Neuronal stem cell (in vitro differentiated cells): ENCODE measurements around the gene UBQLNL.

Source experiments
- DNase-seq: peaks from one replicate; pipeline ENCODE4 v3.0.0-alpha.2; 2013; ENCODE audit warnings: low spot score
- H2AFZ ChIP-seq: one replicate; pipeline ENCODE4 v1.6.1; 2013; ENCODE audit warnings: mild to moderate bottlenecking, low read length, inconsistent platforms
- H2AK5ac ChIP-seq: 2 replicates; pipeline ENCODE4 v1.6.1; 2013; ENCODE audit warnings: low read depth, mild to moderate bottlenecking, inconsistent platforms, low read length, moderate library complexity, mixed read lengths
- H2BK120ac ChIP-seq: 2 replicates; pipeline ENCODE4 v1.6.1; 2013; ENCODE audit warnings: low read depth, mild to moderate bottlenecking, inconsistent platforms, low read length, moderate library complexity, mixed read lengths
- H2BK12ac ChIP-seq: one replicate; pipeline ENCODE4 v1.6.1; 2013; ENCODE audit warnings: low read length, inconsistent platforms
- H2BK15ac ChIP-seq: 2 replicates; pipeline ENCODE4 v1.6.1; 2013; ENCODE audit warnings: mild to moderate bottlenecking, low read length, inconsistent platforms, mixed read lengths
- H2BK5ac ChIP-seq: one replicate; pipeline ENCODE4 v1.6.1; 2013; ENCODE audit warnings: inconsistent platforms, mild to moderate bottlenecking, low read length, moderate library complexity
- H3K14ac ChIP-seq: one replicate; pipeline ENCODE4 v1.6.1; 2013; ENCODE audit warnings: low read length, inconsistent platforms
- H3K18ac ChIP-seq: 2 replicates; pipeline ENCODE4 v1.6.1; 2013; ENCODE audit warnings: low read length, inconsistent platforms
- H3K23ac ChIP-seq: 2 replicates; pipeline ENCODE4 v1.6.1; 2013; ENCODE audit warnings: low read depth, mild to moderate bottlenecking, mixed read lengths, low read length, inconsistent platforms; ENCODE audit not compliant: poor library complexity
- H3K27ac ChIP-seq: replicated peaks from 3 replicates; pipeline ENCODE4 v1.5.1; 2013; ENCODE audit warnings: low read length, inconsistent platforms
- H3K27me3 ChIP-seq, 3 experiments: 2 replicates each; pipeline ENCODE4 v1.6.1; 2013; ENCODE audit warnings: low read length in 3 of 3, mild to moderate bottlenecking in 2 of 3, inconsistent platforms in 1 of 3, low read depth in 1 of 3, mixed read lengths in 1 of 3, moderate library complexity in 1 of 3; ENCODE audit not compliant: control insufficient read depth in 3 of 3, insufficient read depth in 3 of 3
- H3K36me3 ChIP-seq, 2 donors: replicated peaks in 1 of 2; 2 replicates each; pipeline ENCODE4 v1.6.1; 2013; ENCODE audit warnings: low read length in 2 of 2; ENCODE audit not compliant: control insufficient read depth in 2 of 2, insufficient read depth in 2 of 2
- H3K4ac ChIP-seq: 2 replicates; pipeline ENCODE4 v1.6.1; 2013; ENCODE audit warnings: inconsistent platforms, mild to moderate bottlenecking, low read length, moderate library complexity
- H3K4me1 ChIP-seq, 2 donors: 1 replicate in 1 of 2; 2 replicates in 1 of 2; pipeline ENCODE4 v1.6.1; 2013; ENCODE audit warnings: low read length in 2 of 2, low read depth in 1 of 2; ENCODE audit not compliant: control insufficient read depth in 2 of 2, insufficient read depth in 1 of 2
- H3K4me2 ChIP-seq: one replicate; pipeline ENCODE4 v1.6.1; 2013; ENCODE audit warnings: mild to moderate bottlenecking, low read length, inconsistent platforms; ENCODE audit not compliant: insufficient read depth, poor library complexity, severe bottlenecking
- H3K4me3 ChIP-seq, 2 donors: 2 replicates each; pipeline ENCODE4 v1.5.1; 2013; ENCODE audit warnings: low read length in 2 of 2, mild to moderate bottlenecking in 2 of 2, inconsistent platforms in 1 of 2, moderate library complexity in 1 of 2
- H3K79me1 ChIP-seq: one replicate; pipeline ENCODE4 v1.6.1; 2013; ENCODE audit warnings: low read depth, mild to moderate bottlenecking, inconsistent platforms, low read length, moderate library complexity
- H3K9ac ChIP-seq: one replicate; pipeline ENCODE4 v1.6.1; 2013; ENCODE audit warnings: mild to moderate bottlenecking, low read depth, low read length, inconsistent platforms; ENCODE audit not compliant: poor library complexity
- H3K9me3 ChIP-seq, 2 donors: replicated peaks in 1 of 2; 2 replicates each; pipeline versions ENCODE3 to v1.6.1; 2013; ENCODE audit warnings: low read length in 2 of 2, mild to moderate bottlenecking in 2 of 2, inconsistent platforms in 1 of 2, low read depth in 1 of 2, mixed read lengths in 1 of 2, moderate library complexity in 1 of 2; ENCODE audit not compliant: control insufficient read depth in 2 of 2, insufficient read depth in 1 of 2
- H4K8ac ChIP-seq: one replicate; pipeline ENCODE4 v1.6.1; 2013; ENCODE audit warnings: low read depth, mild to moderate bottlenecking, inconsistent platforms, low read length, moderate library complexity
- H4K91ac ChIP-seq: one replicate; pipeline ENCODE4 v1.6.1; 2013; ENCODE audit warnings: low read length, low read depth, mild to moderate bottlenecking, inconsistent platforms; ENCODE audit not compliant: poor library complexity
- WGBS, 2 donors: extraction: QIAGEN DNeasy Blood & Tissue Kit; methylation state at CpG; one replicate each; pipeline ENCODE4 v1.1.7; 2013; ENCODE audit warnings: missing lambda C conversion rate in 2 of 2, mixed read lengths in 1 of 2; ENCODE audit not compliant: insufficient read length in 2 of 2, insufficient replicate concordance in 1 of 2; ENCODE audit errors: extremely low coverage in 2 of 2; 5-methylcytosine and 5-hydroxymethylcytosine counted together

Gene UBQLNL

GRCh38 chr11:5553343-5553742 lies 36.8 kb upstream of the UBQLNL start:
- Histone ChIP-seq H3K4me1 (no peaks in the 10 kb centered on the region), H2BK5ac (no peak overlapping the region), H3K18ac (no peak overlapping the region), H3K4me3 (no peak overlapping the region), H3K9ac (no peak overlapping the region), H3K4me2 (no peak overlapping the region), H3K27ac (no peak overlapping the region), H4K91ac (no peak overlapping the region), H3K23ac (no peak overlapping the region), H2AK5ac (no peak overlapping the region), H2BK12ac (no peak overlapping the region), H2BK120ac (no peak overlapping the region), H3K79me1 (no peaks in the 10 kb centered on the region), H2AFZ (no peak overlapping the region), H3K14ac (no peak overlapping the region), H4K8ac (no peak overlapping the region), H3K36me3 (no peaks in the 10 kb centered on the region), H2BK15ac (no peak overlapping the region), H3K27me3 (no peaks in the 10 kb centered on the region), H3K9me3 (no peaks in the 10 kb centered on the region), H3K4ac (no peak overlapping the region)
- no peak for DNase-seq

- Histone ChIP-seq H3K14ac (no peak overlapping the region), H3K23ac (no peak overlapping the region), H4K8ac (no peak overlapping the region), H3K27me3 (no peaks in the 10 kb centered on the region), H3K27ac (no peak overlapping the region), H3K4me1 (no peaks in the 10 kb centered on the region), H2BK12ac (no peak overlapping the region), H3K36me3 (no peaks in the 10 kb centered on the region), H3K4me3 (no peak overlapping the region), H3K18ac (no peak overlapping the region), H2BK15ac (no peak overlapping the region), H2AK5ac (no peak overlapping the region), H2BK5ac (no peak overlapping the region), H3K9me3 (no peaks in the 10 kb centered on the region), H2BK120ac (no peak overlapping the region), H3K4ac (no peak overlapping the region), H3K9ac (no peak overlapping the region), H3K79me1 (no peaks in the 10 kb centered on the region), H3K4me2 (no peak overlapping the region), H2AFZ (no peak overlapping the region), H4K91ac (no peak overlapping the region)
- DNase-seq = no peak
- no CpG with 5 or more reads among the region's 5 CpGs for WGBS, 2 donors
Measured at GRCh38 chr11:5550440-5551095, 34.1 kb upstream of the UBQLNL start.

GRCh38 chr11:5548440-5548839 lies 31.9 kb upstream of the UBQLNL start, which contains the start of gene OR52H1:
Gene OR52H1, minus strand, starts transcription at chr11:5548540. Its CDS starts 3,035 bp downstream, at chr11:5545505.
- Histone ChIP-seq H2BK5ac (no peak within 1 kb of the TSS), H2AK5ac (no peak within 1 kb of the TSS), H2BK12ac (no peak within 1 kb of the TSS), H3K27me3 (no peaks in the 10 kb centered on the region), H4K91ac (no peak within 1 kb of the TSS), H3K4me1 (no peaks in the 10 kb centered on the region), H3K9me3 (no peaks in the 10 kb centered on the region), H3K79me1 (no peaks in the 10 kb centered on the region), H3K18ac (no peak within 1 kb of the TSS), H3K4me2 (no peak within 1 kb of the TSS), H3K4me3 (no peak within 1 kb of the TSS), H3K36me3 (no peaks in the 10 kb centered on the region), H2BK120ac (no peak within 1 kb of the TSS), H3K14ac (no peak within 1 kb of the TSS), H3K4ac (no peak within 1 kb of the TSS), H3K27ac (no peak within 1 kb of the TSS), H3K23ac (no peak within 1 kb of the TSS), H4K8ac (no peak within 1 kb of the TSS), H2AFZ (no peak within 1 kb of the TSS), H3K9ac (no peak within 1 kb of the TSS), H2BK15ac (no peak within 1 kb of the TSS)
- WGBS, 2 donors = no CpG with 5 or more reads among the region's 1 CpG
- DNase-seq = no peak

GRCh38 chr11:5547982-5548381 lies 31.5 kb upstream of the UBQLNL start:
- H2BK5ac ChIP-seq = no peak overlapping the region
- H3K4ac ChIP-seq = no peak overlapping the region
- H3K27me3 ChIP-seq = no peaks in the 10 kb centered on the region
- no peak overlapping the region for H2BK15ac ChIP-seq
- no peak overlapping the region for H3K9ac ChIP-seq
- no peak overlapping the region for H2BK120ac ChIP-seq
- H2AK5ac ChIP-seq = no peak overlapping the region
- H4K91ac ChIP-seq = no peak overlapping the region
- H2AFZ ChIP-seq = no peak overlapping the region
- H3K27ac ChIP-seq = no peak overlapping the region
- no peak overlapping the region for H3K4me2 ChIP-seq
- no CpG with 5 or more reads among the region's 1 CpG for WGBS, 2 donors
- H3K18ac ChIP-seq = no peak overlapping the region
- H3K23ac ChIP-seq = no peak overlapping the region
- no peaks in the 10 kb centered on the region for H3K9me3 ChIP-seq
- no peak overlapping the region for H2BK12ac ChIP-seq
- DNase-seq = no peak
- no peak overlapping the region for H3K4me3 ChIP-seq
- no peak overlapping the region for H4K8ac ChIP-seq
- H3K14ac ChIP-seq = no peak overlapping the region
- no peaks in the 10 kb centered on the region for H3K4me1 ChIP-seq
- H3K36me3 ChIP-seq = no peaks in the 10 kb centered on the region
- H3K79me1 ChIP-seq = no peaks in the 10 kb centered on the region
